ES-I3 (cell line): ENCODE data around the gene PLAAT3.
"Not testable (repeated sequence)": the region's sequence is repeated elsewhere in the genome, so short reads cannot be mapped to it uniquely, and the experiment has no call there.

Source experiments
- H3K36me3 ChIP-seq: 2 replicates; pipeline ENCODE4 v1.6.1; 2013; ENCODE audit warnings: mild to moderate bottlenecking, low read length, control low read depth, moderate library complexity; ENCODE audit not compliant: insufficient read depth
- H3K4me1 ChIP-seq: 2 replicates; pipeline ENCODE4 v1.6.1; 2013; ENCODE audit warnings: mild to moderate bottlenecking, control low read depth, low read length; ENCODE audit not compliant: insufficient read depth
- H3K9ac ChIP-seq: 2 replicates; pipeline ENCODE4 v1.6.1; 2013; ENCODE audit warnings: low read depth, mild to moderate bottlenecking, low read length, moderate library complexity
- H3K9me3 ChIP-seq: 2 replicates; pipeline ENCODE4 v1.6.1; 2013; ENCODE audit warnings: mild to moderate bottlenecking, low read length, moderate library complexity; ENCODE audit not compliant: control insufficient read depth, insufficient read depth

Gene PLAAT3

GRCh38 chr11:63551091-63551888, 62.9 kb downstream of the PLAAT3 start:
- peaks cover 22% of the 10 kb centered on the region for H3K4me1 ChIP-seq
- no peak overlapping the region for H3K9ac ChIP-seq
- H3K9me3 ChIP-seq, result no peaks in the 10 kb centered on the region
- no peaks in the 10 kb centered on the region for H3K36me3 ChIP-seq

- not testable (repeated sequence) for H3K9ac ChIP-seq, H3K36me3 ChIP-seq, H3K9me3 ChIP-seq
- H3K4me1 ChIP-seq, result peaks cover 17% of the 10 kb centered on the region
Measured at GRCh38 chr11:63550156-63550700, 64.0 kb downstream of the PLAAT3 start.

GRCh38 chr11:63549411-63549810, 64.8 kb downstream of the PLAAT3 start:
- no peaks in the 10 kb centered on the region for H3K9me3 ChIP-seq

GRCh38 chr11:63548178-63548577, 66.1 kb downstream of the PLAAT3 start:
- H3K4me1 ChIP-seq, result peaks cover 8% of the 10 kb centered on the region
- no peaks in the 10 kb centered on the region for H3K36me3 ChIP-seq
- H3K9me3 ChIP-seq, result no peaks in the 10 kb centered on the region
- no peak overlapping the region for H3K9ac ChIP-seq

More at GRCh38 chr11:63549411-63549810, 64.8 kb downstream of the PLAAT3 start:
- Histone ChIP-seq H3K9ac (no peak overlapping the region), H3K36me3 (no peaks in the 10 kb centered on the region), H3K4me1 (peaks cover 11% of the 10 kb centered on the region)

GRCh38 chr11:63547061-63547460, 67.2 kb downstream of the PLAAT3 start:
- Histone ChIP-seq H3K9me3 (no peaks in the 10 kb centered on the region), H3K9ac (no peak overlapping the region), H3K4me1 (no peaks in the 10 kb centered on the region), H3K36me3 (no peaks in the 10 kb centered on the region)

- no peak overlapping the region for H3K9ac ChIP-seq
- no peaks in the 10 kb centered on the region for H3K9me3 ChIP-seq
- H3K36me3 ChIP-seq, result no peaks in the 10 kb centered on the region
- H3K4me1 ChIP-seq, result no peaks in the 10 kb centered on the region
Measured at GRCh38 chr11:63543711-63544110, 70.5 kb downstream of the PLAAT3 start.

- not testable (repeated sequence) for H3K9me3 ChIP-seq, H3K9ac ChIP-seq, H3K4me1 ChIP-seq, H3K36me3 ChIP-seq
Measured at GRCh38 chr11:63542506-63542905, 71.7 kb downstream of the PLAAT3 start.

GRCh38 chr11:63537293-63538101, 76.7 kb downstream of the PLAAT3 start:
- Histone ChIP-seq H3K4me1 (peaks cover 15% of the 10 kb centered on the region), H3K9ac (no peak overlapping the region), H3K9me3 (no peaks in the 10 kb centered on the region), H3K36me3 (no peaks in the 10 kb centered on the region)

- Histone ChIP-seq H3K9ac (no peak within 1 kb of the TSS), H3K36me3 (no peaks in the 10 kb centered on the region), H3K4me1 (peaks cover 22% of the 10 kb centered on the region), H3K9me3 (no peaks in the 10 kb centered on the region)
Measured at GRCh38 chr11:63536669-63537292, 77.5 kb downstream of the PLAAT3 start, which contains the start of gene PLAAT4. Gene PLAAT4 (plus strand): TSS chr11:63536808. CDS start chr11:63536869, 61 bp downstream.

GRCh38 chr11:63535734-63536133, 78.5 kb downstream of the PLAAT3 start:
- Histone ChIP-seq H3K4me1 (peaks cover 30% of the 10 kb centered on the region), H3K9me3 (no peaks in the 10 kb centered on the region), H3K36me3 (no peaks in the 10 kb centered on the region), H3K9ac (no peak overlapping the region)

GRCh38 chr11:63534895-63535461, 79.3 kb downstream of the PLAAT3 start:
- Histone ChIP-seq H3K9me3 (no peaks in the 10 kb centered on the region), H3K9ac (no peak overlapping the region), H3K4me1 (peaks cover 31% of the 10 kb centered on the region), H3K36me3 (no peaks in the 10 kb centered on the region)

- no peak overlapping the region for H3K9ac ChIP-seq
- H3K36me3 ChIP-seq, result no peaks in the 10 kb centered on the region
- no peaks in the 10 kb centered on the region for H3K9me3 ChIP-seq
- H3K4me1 ChIP-seq, result peaks cover 35% of the 10 kb centered on the region
Measured at GRCh38 chr11:63534076-63534475, 80.2 kb downstream of the PLAAT3 start.

GRCh38 chr11:63532799-63533475, 81.3 kb downstream of the PLAAT3 start:
- Histone ChIP-seq H3K9me3 (no peaks in the 10 kb centered on the region), H3K4me1 (peaks cover 39% of the 10 kb centered on the region), H3K36me3 (no peaks in the 10 kb centered on the region), H3K9ac (no peak overlapping the region; the same call in 1 of the 2 replicates)
